A549 treated with CpdA at 1 μM for 4 hours (cell line): Measurements from ENCODE around the gene NR2C2. TPM values are rescaled to one million over a fixed set of nuclear protein-coding genes. Genes with fewer than 3 reads are reported as not detected.

ENCODE experiments used
- total RNA-seq: library from RNA; stranded (reverse); fragments of 200-300 nt; extraction: Qiagen RNA extraction; gene quantifications from 5 replicates; pipeline ENCODE4 v1.2.3, GENCODE V29; 2022; ENCODE audit warnings: low read depth

Gene NR2C2
- 13.2 to 18.3 TPM (median 18.1 TPM) in 5 replicates for total RNA-seq

DNA sequence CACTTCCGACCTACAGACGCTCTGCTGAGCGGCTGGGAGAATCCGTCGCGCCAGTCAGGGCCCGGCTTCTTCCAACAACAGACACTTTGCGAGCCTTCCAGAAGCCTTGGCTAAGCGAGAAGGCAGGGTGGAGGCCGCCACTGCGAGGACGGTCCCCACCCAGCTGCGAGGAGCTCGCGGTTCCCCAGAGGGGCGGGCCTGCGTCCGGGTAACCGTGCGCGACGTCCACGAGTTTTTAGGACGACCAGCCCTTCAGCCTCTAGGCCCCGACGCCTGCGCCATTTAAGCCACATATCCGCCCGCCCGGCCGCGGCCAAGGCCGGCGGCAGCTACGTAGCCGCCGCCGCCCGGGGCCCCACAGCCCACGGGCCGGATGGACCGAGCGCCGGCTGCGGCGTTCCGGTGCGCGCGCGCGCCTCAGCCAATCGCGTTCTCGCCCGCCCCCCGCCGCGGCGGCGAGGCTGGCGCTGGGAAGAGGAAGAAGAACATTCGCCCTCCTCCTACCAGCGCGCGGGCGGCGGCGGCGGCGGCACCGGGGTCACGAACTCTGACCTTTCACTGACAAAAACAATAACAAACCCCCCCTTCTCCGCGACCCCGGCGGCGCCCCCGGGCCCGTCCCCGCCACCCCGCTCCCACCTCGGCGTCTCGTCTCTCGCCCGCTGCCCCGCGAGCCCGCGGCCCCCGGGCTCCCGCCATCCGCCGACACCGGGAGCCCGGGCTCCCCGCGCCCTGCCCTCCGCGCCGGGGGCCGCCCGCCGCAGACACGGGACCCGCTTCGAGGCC, at the start of gene NR2C2:
TSS of gene NR2C2 (plus strand) at position 484 of the 786 bp plus-strand sequence. CDS start 56,332 bp downstream, outside the sequence.

DNA sequence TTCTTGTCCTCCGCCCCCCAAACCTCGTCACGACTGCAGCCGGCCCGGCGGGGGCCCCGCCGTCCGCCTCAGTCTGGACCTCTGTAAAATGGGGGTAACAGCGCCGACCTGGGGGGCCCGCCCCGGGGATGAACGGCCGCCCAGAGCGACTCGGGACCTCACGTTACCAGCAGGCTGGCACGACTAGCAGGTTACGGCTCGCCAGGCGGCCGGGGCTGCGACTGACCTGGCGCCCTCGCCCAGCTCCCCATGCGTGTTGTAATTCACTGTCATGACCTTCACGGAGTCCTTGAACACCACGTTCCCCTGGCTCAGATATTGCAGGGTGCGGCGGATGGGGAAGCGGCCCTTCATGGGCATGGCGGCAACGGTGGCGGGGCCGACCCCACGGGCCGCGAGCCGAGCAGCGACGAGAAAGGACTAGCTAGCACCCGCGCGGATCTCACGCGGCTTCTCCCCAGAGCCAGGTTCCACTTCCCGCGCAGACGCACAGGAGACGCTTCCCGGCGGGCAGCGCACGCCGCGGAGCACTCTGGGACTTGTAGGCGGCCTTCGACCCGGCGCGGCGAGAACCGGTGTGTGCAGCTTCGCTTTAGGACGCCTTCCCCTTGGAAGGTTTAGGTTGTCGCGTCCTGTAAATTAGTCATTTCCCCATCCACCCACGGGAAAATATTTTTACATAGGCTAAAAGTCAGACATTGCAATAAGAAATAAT, 117.6 kb downstream of the NR2C2 start, which contains the start of gene MRPS25:
TSS of gene MRPS25 (minus strand) at position 481 of the 715 bp plus-strand sequence. CDS start at position 360, 121 bp downstream.

Other genes with a start within 250 kb of the NR2C2 start
- gene FGD5, start 128.6 kb upstream of the NR2C2 start, total RNA-seq = 0.05 TPM in 1 of 5 replicates, not detected in the others
- gene MRPS25, start 117.7 kb downstream of the NR2C2 start, total RNA-seq = 39.7 to 62.0 TPM (median 54.7 TPM) in 5 replicates
- gene RBSN, start 151.6 kb downstream of the NR2C2 start, total RNA-seq = 9.2 to 11.0 TPM (median 9.9 TPM) in 5 replicates